GM12878 (cell line): ENCODE results near the gene RAPSN.

ENCODE experiments used
- BRCA1 ChIP-seq: IDR thresholded peaks from 2 replicates; pipeline ENCODE4 v1.6.1; 2011; ENCODE audit warnings: low read depth, low read length, improper control_type of control experiment
- CTCF ChIP-seq, 3 experiments: IDR thresholded peaks in 2 of 3; conservative IDR thresholded peaks in 1 of 3; 2 replicates each; pipeline ENCODE4 v1.5.1; 2011; ENCODE audit warnings: low read depth in 3 of 3, low read length in 3 of 3, mild to moderate bottlenecking in 3 of 3, control low read depth in 2 of 3, moderate library complexity in 2 of 3, inconsistent platforms in 1 of 3, mixed read lengths in 1 of 3; ENCODE audit not compliant: control insufficient read depth in 2 of 3, insufficient read depth in 1 of 3; ENCODE audit errors: extremely low read depth in 1 of 3
- KDM1A ChIP-seq: fragments of 200-600 bp; sonication (generic); IDR thresholded peaks from 2 replicates; pipeline ENCODE4 v1.6.1; 2016; ENCODE audit warnings: borderline replicate concordance
- MTA3 ChIP-seq: IDR thresholded peaks from 2 replicates; pipeline ENCODE4 v1.6.1; 2012; ENCODE audit warnings: low read length, inconsistent platforms, borderline replicate concordance
- NFYB ChIP-seq: IDR thresholded peaks from 2 replicates; pipeline ENCODE4 v1.6.1; 2011; ENCODE audit warnings: low read depth, mild to moderate bottlenecking, low read length, improper control_type of control experiment, moderate library complexity; ENCODE audit not compliant: insufficient read depth
- RAD21 ChIP-seq: IDR thresholded peaks from 2 replicates; pipeline ENCODE4 v1.6.1; 2011; ENCODE audit warnings: mild to moderate bottlenecking, low read depth, low read length, moderate library complexity; ENCODE audit not compliant: insufficient read depth
- RAD51 ChIP-seq: fragments of 450-650 bp; IDR thresholded peaks from 2 replicates; pipeline ENCODE4 v1.6.1; 2016; ENCODE audit warnings: moderate library complexity, mild to moderate bottlenecking, inconsistent platforms
- RCOR1 ChIP-seq: conservative IDR thresholded peaks from 2 replicates; pipeline ENCODE4 v1.6.1; 2012; ENCODE audit warnings: low read depth, low read length, improper control_type of control experiment
- RELA ChIP-seq: fragments of 450-650 bp; IDR thresholded peaks from 2 replicates; pipeline ENCODE4 v1.8.0; 2014; ENCODE audit warnings: borderline replicate concordance; ENCODE audit not compliant: partially characterized antibody
- STAT1 ChIP-seq: fragments of 450-650 bp; conservative IDR thresholded peaks from 2 replicates; pipeline ENCODE4 v1.6.1; 2014; ENCODE audit warnings: antibody characterized with exemption, mild to moderate bottlenecking
- SUZ12 ChIP-seq: fragments of 200-600 bp; sonication (generic); IDR thresholded peaks from one replicate; pipeline ENCODE4 v1.6.1; 2018; ENCODE audit warnings: antibody characterized with exemption, mild to moderate bottlenecking; ENCODE audit not compliant: unreplicated experiment

GRCh38 chr11:47498149-47498548 lies 49.2 kb upstream of the RAPSN start:
- TF ChIP-seq RCOR1 (no peak), RAD51 (no peak), NFYB (no peak), SUZ12 (no peak), BRCA1 (no peak), STAT1 (no peak), MTA3 (no peak), RAD21 (no peak), KDM1A (no peak), RELA (no peak), CTCF (IDR thresholded peaks at IDR 0.05 in 2 of 3, conservative IDR thresholded peaks at IDR 0.05 in 1 of 3; ENCODE audit: control insufficient read depth in 2 of 3, extremely low read depth in 1 of 3, insufficient read depth in 1 of 3, low read depth in 3 of 3, low read length in 3 of 3) (no peak)
